Measurements from ENCODE around the gene SESN3.
"Not testable (repeated sequence)": the region's sequence is repeated elsewhere in the genome, so short reads cannot be mapped to it uniquely, and the experiment has no call there.

SESN3 gene

GRCh38 chr11:95218149-95218548, 12.9 kb downstream of the SESN3 start:
- no peak for DNase-seq (ENCODE audit: low spot score)

- DNase-seq (ENCODE audit: low spot score) = no peak
These were observed 18.4 kb downstream of the SESN3 start for GRCh38 chr11:95212609-95213008.

- DNase-seq (ENCODE audit: low spot score) = not testable (repeated sequence)
These were observed 21.5 kb downstream of the SESN3 start for GRCh38 chr11:95209535-95209934.

GRCh38 chr11:95200781-95201457, 30.1 kb downstream of the SESN3 start:
- no peak for DNase-seq (ENCODE audit: low spot score)

- DNase-seq (ENCODE audit: low spot score) = no peak
These were observed 35.2 kb downstream of the SESN3 start for GRCh38 chr11:95195831-95196230.

- no peak for DNase-seq (ENCODE audit: low spot score)
These were observed 37.5 kb downstream of the SESN3 start for GRCh38 chr11:95193541-95193940.

GRCh38 chr11:95192717-95193116, 38.3 kb downstream of the SESN3 start:
- DNase-seq (ENCODE audit: low spot score) = no peak

- DNase-seq (ENCODE audit: low spot score) = no peak
These were observed 43.3 kb downstream of the SESN3 start for GRCh38 chr11:95187723-95188122.

GRCh38 chr11:95182397-95182796, 48.6 kb downstream of the SESN3 start:
- no peak for DNase-seq (ENCODE audit: low spot score)

GRCh38 chr11:95175818-95176380, 55.1 kb downstream of the SESN3 start:
- DNase-seq (ENCODE audit: low spot score) = no peak

GRCh38 chr11:95170294-95170693, 60.7 kb downstream of the SESN3 start:
- no peak for DNase-seq (ENCODE audit: low spot score)

GRCh38 chr11:95166781-95167180, 64.2 kb downstream of the SESN3 start:
- no peak for DNase-seq (ENCODE audit: low spot score)

GRCh38 chr11:95165638-95166037, 65.4 kb downstream of the SESN3 start:
- DNase-seq (ENCODE audit: low spot score) = no peak

- no peak for DNase-seq (ENCODE audit: low spot score)
These were observed 67.9 kb downstream of the SESN3 start for GRCh38 chr11:95163106-95163505.

GRCh38 chr11:95161248-95161647, 69.8 kb downstream of the SESN3 start:
- DNase-seq (ENCODE audit: low spot score) = no peak

GRCh38 chr11:95157824-95158223, 73.2 kb downstream of the SESN3 start:
- no peak for DNase-seq (ENCODE audit: low spot score)

- no peak for DNase-seq (ENCODE audit: low spot score)
These were observed 74.0 kb downstream of the SESN3 start for GRCh38 chr11:95156916-95157541.

GRCh38 chr11:95156133-95156721, 74.8 kb downstream of the SESN3 start:
- DNase-seq (ENCODE audit: low spot score) = no peak

GRCh38 chr11:95155385-95155784, 75.6 kb downstream of the SESN3 start:
- DNase-seq (ENCODE audit: low spot score) = no peak

- DNase-seq (ENCODE audit: low spot score) = peak; percentile 55
These were observed 76.5 kb downstream of the SESN3 start for GRCh38 chr11:95154514-95154913.

- no peak for DNase-seq (ENCODE audit: low spot score)
These were observed 77.2 kb downstream of the SESN3 start for GRCh38 chr11:95153857-95154246.

GRCh38 chr11:95152876-95153856, 77.8 kb downstream of the SESN3 start:
- DNase-seq (ENCODE audit: low spot score) = no peak

Data from LoVo (cell line).